NCI-H69 (cell line): ENCODE results near the gene CD8B.
"Not testable (repeated sequence)": the region's sequence is repeated elsewhere in the genome, so short reads cannot be mapped to it uniquely, and the experiment has no call there.

Experiments used
- DNase-seq: peaks from one replicate; lab custom pipeline; 2025; lab: John Stamatoyannopoulos, UW

The CD8B gene

DNA sequence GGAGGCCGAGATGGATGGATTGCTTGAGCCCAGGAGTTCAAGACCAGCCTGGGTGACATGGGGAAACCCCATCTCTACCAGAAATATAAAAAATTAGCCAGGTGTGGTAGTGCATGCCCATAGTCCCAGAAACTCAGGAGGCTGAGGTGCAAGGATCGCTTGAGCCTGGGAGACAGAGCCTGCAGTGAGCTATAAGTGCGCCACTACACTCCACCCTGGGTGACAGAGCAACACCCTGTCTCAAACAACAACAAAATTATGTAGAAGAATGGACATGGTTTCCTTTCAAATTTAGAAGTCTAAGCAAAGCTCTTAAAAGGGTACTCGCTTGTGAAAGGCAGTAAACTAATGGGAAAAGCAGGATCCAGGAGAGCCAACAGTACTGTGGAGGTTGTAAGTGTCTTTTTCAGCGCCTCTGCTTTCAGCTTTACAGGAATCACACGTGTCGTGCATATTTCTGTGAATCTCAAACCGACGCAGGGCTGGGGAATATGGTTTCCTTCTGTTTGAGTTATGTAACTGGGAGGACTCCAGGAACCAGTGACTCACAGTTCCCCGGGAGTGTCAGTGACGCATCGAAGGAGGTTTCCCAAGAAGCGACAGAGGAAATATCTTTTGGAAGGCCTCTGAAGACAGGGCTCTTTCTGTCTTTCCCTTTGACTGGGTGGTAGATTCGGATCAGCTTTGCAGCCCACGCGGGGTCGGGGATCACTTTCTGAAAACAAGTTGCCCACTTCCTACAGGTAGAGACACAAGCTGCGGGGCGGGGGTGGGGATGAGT, 24.6 kb downstream of the CD8B start:
- DNase-seq, result not testable (repeated sequence)

DNA sequence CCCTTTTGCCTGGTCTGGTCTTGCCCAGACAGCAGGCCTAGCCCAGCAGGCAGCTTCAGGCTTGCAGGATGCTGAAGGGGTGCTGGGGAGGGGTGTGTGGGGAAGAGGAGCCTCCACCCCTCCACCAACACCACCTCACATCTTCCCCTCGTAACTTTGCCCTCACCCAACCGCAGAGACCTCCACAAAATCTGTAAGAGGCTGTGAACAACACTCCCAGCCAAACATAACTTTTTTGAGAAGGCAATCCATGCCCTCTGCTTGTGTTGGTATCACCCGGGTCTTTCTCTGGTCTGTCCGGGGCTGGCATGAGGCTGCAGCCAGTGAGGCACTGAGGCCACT, 26.2 kb downstream of the CD8B start:
- not testable (repeated sequence) for DNase-seq

DNA sequence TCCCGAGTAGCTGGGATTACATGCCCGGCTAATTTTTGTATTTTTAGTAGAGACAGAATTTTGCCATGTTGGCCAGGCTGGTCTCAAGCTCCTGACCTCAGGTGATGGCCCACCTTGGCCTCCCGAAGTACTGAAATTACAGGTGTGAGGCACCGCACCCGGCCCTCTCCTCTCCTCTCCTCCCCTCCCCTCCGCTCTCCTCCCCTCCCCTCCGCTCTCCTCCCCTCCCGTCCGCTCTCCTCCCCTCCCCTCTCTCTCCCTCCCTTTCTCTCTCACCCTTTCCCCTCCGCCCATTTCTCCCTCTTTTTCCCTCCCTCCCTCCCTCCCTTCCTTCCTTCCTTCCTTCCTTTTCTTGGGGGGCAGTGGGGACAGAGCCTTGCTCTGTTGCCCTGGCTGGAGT, 28.4 kb downstream of the CD8B start:
- DNase-seq, result no peak

DNA sequence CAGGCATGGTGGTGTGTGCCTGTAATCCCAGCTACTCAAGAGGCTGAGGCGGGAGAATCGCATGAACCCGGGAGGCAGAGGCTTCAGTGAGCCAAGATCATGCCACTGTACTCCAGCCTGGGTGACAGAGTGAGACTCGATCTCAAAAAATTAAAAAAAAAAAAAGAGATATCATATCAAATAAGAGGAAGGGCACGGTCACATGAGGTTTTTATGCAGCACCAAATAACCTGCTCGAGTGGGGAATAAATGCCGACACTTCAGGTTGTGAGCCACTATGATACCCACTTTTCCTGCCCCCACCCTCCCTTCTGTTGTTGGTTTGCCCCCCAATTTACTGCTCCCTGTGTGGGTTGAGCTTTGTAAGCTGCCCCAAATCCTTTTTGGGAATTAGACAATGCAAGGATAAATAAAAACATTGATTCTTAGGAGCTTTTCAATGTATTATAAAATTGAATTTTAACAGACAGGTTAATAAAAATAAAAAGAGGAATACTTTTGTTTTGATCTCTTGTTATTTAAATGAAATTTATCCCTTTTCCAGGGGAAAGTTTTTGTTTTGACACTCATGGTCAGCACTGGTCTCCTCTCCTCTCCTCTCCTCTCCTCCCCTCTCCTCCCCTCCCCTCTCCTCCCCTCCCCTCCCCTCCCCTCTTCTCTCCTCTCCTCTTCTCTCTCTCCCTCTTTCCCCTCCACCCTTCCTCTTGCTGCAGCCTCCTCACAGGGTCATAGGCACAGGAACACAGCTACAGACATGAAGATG, 29.2 kb downstream of the CD8B start:
- DNase-seq, result no peak

DNA sequence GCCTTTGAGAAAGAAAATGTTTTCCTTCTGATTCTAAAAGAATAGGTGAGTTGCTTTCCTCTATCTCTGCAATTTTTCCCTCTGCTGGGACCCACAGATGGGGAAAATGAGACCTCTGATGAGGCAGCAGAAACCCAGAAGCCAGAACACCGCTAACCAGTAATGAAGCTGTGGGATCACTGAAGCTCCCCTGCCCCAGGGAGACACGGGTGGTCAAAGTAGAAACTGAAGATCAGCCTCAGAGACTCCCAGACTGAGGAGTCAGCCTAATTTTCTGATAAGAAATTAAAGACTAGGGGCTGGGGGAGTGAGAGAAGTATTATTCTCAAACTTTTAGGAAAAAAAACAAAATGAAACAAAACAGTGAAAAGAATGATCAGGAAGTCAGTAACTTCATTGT, 30.1 kb downstream of the CD8B start:
- no peak for DNase-seq

DNA sequence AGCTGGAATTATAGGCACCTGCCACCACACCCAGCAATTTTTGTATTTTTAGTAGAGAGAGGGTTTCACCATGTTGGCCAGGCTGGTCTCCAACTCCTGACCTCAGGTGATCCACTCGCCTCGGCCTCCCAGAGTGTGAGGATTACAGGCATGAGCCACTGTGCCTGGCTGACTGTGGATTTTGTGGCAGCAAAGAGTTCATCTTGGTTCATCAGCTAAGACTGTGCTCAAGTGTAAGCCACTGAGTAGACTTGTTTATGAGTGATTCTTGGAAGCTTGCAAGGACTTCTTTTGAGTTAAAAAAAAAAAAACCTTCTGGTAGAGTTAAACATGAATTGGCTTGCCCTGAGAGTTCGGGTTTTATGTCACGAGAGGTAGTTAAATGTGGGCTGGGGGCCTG, 34.7 kb downstream of the CD8B start:
- DNase-seq, result no peak

DNA sequence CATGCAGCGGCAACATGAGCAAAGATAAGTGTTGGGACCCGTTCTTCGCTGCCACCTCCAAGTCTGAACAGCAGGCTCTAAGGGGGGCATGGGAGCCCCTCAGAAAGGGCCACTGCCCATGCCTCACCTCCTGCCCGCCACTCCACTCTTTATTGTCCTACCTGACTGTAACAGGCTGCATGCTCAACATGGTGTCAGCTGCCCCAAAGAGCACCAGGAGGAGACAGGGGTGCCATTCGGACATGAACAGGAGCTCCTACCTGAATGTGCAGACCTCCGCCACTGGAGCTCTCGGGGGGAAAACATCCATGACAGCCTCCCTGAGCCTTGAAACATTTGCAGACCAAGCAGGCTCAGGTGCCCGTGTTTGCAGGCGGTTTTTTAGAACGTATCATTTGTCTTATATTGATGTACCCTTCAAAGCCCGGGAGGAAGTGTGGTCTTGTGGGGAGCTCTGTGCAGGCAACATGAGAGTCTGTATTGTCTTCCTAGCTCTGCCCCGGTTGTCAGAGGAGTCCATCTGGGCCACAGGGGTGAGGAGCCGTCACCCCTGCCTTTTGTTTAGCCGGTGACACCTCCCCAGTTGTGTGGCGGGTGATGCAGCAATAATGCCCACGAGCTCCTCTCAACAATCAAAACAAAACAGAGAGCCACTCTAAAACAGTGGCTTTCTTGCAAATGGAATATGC, 35.8 kb downstream of the CD8B start:
- no peak for DNase-seq

DNA sequence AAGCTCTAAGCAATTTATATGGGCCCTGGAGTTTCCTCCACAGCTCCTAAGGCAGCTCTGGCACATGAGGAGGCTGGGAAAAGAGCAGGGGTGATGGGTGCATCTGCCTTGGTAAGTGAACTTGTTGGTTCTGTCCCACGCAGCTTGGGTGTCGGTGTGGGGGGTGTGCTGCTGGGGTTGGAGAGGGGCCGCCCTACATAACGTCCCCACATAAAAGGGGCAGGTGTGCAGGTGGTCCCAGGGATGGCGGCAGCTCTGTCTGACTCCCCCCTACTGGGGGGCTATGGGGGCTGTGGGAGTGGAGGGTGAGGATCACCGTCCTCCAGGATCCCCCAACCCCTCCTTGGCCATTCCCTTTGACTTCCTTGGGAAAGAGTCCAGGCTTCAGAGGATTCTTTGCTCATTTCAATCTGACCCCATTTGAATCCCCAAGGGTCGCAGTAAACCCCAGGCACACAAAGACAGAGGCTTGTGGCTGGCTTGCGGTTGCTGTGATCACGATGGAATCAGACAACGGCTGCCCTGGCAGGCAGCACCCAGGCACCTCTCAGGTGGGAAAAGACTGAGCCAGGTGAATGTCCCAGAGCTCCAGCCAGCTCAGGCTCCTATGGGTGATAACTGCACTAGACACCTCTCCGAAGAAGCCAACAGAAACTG, 36.5 kb downstream of the CD8B start:
- DNase-seq, result no peak

DNA sequence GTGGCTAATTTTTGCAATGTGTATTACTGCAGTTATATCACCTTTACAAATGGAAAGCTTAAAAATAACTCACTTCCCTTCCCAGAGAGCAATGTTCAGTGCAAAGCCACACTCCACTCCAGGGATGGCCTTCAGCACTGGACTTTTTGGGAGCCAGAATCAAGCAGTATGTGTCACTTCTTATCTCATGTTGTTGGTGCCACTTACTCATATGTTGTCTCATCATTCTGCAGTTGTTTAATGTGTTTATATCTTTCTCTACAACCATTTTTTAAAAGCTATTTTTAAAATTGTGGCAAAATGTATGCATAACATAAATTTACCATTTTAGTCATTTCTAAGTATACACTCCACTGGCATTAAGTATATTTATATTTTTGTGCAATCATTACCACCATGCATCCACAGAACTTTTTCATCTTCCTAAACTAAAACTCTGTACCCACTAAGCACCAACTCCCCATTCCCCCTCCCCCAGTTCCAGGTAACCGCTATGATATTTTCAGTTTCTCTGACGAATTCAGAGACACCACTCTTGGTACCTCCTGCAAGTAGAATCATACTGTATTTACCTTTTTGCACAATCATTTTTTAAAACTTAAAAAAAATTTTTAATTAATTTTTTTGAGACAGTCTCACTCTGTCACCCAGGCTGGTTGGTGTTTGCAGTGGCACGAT, 38.9 kb downstream of the CD8B start:
- no peak for DNase-seq

DNA sequence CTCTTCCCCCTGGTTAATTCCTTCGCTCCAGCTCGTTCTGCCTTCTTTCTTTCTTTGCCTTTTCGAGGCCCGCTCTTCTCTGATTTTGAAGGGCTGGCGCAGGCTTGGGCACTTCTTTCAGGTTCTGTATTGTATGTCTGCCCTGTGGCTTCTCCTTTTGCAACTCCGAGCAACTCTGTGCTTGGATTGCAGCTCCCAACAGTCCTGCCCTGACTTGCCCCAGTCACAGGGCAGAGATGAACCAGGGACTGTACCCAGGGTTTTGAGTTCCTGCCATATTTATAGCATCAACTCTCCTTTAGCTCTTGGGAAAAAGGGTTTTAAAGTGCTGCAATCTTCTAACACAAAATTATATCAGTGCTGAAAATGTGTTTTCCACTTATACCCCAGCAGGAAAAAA, 39.8 kb downstream of the CD8B start:
- DNase-seq, result no peak

DNA sequence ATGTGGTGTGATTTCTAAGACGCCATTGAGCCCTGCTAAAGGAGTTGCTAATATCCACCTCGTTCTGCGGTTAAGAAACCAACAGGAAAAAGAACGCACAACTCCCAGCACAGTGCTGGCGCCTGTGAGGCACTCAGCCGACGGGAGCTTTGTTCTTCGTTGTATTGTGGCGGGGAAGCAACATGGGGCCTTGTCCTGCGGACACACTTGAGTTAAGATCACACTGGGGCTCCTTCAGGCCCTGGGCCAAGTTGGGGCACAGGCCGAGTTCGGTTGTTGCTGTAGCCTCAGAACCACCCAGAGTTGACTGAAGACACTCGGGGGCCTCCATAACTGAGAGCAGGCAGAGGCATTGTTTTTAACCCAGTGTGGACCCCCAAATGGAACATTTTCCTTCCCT, 40.4 kb downstream of the CD8B start:
- DNase-seq, result no peak

DNA sequence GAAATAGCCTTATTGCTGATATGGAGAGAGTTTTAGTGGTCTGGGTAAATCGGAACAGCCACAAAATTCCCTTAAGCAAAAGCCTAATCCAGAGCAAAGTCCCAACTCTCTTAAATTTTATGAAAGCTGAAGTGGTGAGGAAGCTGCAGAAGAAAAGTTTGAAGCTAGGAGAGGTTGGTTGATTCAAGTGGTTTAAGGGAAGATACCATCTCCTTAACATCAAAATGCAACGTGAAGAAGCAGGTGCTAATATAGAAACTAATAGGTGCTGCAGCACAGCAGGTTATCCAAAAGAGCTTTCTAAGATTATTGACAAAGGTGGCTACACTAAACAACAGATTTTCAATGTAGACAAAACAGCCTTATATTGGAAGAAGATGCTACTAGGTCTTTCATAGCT, 42.7 kb downstream of the CD8B start:
- no peak for DNase-seq

DNA sequence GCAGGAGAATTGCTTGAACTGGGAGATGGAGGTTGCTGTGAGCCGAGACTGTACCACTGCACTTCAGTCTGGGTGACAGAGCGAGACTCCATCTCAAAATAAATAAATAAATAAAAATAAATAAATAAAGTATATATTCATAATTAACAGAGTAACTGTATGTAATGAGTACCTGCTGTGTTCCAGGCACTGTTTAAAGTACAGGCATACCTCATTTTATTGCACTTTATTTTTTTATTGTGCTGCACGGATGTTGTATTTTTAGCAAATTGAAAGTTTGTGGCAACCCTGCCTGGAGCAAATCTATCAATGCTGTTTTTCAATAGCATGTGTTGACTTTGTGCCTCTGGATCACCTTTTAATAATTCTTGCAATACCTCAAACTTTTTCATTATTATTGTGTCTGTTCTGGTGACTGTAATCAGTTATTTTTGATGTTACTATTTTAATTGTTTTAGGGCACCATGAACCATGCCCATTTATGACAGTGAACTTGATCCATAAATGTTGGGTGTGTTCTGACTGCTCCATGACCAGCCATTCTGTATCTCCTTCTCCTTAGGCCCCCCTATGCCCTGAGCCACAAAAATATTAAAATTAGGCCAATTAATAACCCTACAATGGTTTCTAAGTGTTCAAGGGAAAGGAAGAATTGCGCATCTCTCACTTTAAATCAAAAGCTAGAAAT, 43.4 kb downstream of the CD8B start:
- no peak for DNase-seq

DNA sequence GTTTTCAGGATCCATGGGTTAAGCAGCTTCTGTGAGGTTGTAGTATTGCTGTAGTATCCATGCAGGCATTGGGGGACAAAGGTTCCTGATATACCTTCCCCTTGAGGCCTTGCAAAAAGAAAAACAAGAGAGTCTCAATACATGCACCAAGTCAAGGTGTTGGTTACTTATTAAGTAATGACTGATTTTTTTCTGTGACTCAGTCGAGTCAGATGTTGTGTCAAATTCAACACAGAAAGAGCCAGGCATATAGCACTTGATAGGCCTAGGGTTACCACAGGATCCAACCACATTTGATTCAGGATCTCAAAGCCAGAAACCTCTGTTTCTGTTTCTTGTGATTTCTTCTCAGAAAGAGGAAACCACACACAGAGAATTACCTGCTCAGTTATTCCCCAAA, 46.1 kb downstream of the CD8B start:
- DNase-seq, result no peak

DNA sequence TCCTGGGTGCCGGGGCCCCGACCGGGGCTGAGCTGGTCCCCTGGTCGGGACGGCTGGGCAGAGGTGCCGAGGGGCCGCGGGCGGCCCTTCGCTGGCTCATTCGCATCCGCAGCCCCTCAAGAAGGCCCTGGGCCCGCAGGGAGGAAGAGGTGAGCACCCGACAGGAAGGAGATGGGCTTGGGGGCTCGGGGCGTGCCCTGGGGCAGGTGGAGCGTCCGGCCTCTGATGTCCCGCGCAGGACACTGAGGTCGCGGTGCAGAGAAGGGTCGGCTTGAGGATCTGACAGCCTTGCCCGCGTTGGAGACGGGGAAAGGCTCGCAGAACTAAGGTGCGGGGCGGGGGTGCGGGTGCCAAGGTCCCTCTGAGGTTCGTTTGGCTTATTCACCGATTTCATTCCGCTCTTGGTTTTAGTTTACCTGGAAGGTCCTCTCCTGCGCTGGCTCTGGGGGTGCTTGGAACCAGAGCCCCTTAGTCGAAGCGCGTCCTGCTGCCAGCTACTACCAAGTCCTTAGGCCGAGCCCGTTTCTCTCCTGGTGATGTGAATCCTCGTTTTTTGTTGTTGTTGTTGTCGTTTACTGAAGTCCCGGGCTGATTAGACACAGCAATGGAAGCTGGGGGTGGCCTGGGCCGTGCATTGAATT, 52.1 kb downstream of the CD8B start:
- no peak for DNase-seq

DNA sequence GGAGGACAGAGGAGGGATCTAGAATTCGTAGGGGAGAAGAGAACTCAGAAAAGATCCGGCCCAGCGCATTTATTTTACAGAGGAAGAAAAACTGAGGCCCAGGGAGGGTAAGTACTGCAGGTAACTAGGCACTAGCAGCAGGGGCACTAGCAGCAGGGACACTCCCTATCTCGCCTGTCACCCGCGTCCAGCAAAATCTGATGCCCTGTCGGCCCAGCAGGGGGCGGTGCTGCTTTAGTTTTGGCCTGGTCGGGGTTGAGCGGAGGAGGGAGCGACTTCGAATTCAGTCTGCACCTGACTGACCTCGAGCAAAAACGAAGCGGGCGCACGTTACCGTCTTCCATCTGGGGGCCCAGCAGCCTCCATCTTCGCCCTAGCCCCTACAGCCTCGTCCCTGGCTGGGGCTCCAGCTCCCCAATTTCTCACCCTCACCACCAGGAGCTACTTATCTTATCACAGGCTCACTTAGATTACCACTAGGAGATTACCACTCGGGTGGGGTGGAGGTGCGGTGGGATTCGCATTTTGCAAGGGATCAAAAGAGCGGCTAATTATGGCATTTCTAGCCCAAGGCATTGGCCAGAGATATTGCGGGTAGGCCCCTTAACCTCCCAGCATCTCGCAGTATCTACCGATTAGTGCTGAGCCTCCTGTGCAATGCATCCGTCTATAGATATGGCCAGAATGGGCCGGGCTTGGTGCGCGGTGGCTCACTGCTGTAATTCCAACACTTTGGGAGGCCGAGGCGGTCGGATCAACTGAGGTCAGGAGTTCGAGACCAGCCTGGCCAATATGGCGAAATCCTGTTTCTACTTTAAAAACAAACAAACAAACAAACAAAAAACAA, 53.1 kb downstream of the CD8B start:
- peak; percentile 86 for DNase-seq

DNA sequence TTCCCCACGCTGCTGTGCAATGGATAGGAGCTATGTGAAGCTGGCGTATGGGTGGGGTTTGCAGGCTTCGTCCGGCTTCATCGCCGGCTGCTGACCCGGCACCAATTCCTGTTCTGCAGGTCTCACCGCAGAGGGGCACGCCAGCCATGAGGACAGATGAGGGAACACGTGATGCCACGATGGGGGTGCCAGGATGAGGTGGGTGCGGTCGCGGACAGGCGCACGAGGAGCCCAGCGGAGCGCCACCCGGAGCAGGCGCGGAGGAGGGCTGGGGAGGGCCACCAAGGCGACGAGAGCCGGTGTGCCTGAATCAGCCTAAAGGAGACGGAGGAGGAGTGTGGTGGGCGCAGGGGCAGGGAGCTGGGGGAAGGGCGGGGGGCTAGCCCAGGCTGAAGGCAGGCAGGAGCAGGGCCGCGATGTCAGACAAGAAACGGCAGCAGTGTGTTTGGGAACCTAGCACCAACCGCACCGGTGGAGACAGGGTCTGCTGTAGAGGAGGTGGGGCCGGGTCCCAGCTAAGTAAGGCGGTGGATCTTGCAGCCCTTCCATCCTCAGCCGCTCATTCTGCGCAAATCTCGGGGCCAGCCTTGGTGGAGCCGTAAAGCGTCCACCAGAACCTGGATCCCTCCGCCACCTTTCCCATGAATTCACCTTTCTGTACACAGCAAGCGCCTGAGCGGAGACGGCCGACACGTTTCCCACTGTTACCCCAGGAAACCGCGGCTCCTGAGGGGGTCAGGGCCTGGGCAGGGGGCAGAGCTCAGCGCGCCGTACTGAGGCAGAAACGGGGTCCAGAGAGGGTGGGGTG, 54.0 kb downstream of the CD8B start:
- peak; percentile 87 for DNase-seq

DNA sequence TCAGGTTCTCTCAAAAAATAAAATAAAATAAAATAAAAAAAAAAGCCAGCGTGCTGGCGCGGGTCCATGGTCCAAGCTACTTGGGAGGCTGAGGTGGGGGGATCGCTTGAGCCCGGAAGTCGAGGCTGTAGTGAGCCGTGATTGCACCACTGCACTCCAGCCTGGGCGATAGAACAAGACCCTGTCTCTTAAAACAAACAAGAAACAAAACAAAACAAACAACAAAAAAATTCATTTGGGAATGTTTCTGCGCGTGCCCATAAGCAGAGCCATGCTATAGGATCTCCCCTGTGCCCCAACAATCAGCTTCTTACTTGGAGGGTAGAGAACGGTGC, 54.6 kb downstream of the CD8B start:
- DNase-seq, result no peak
